Progenitor cell of endocrine pancreas (in vitro differentiated cells): ENCODE measurements around the gene SPOCK1. TPM values are rescaled to one million over a fixed set of nuclear protein-coding genes. Genes with fewer than 3 reads are reported as not detected.

ENCODE experiments used
- DNase-seq: peaks from one replicate; pipeline ENCODE4 v3.0.0; 2021; ENCODE audit warnings: low spot score; ENCODE audit not compliant: unreplicated experiment
- H3K27ac Mint-ChIP-seq: 2 replicates; pipeline ENCODE4 v1.8.0; 2021; ENCODE audit warnings: mild to moderate bottlenecking, moderate library complexity, mixed read lengths
- H3K27me3 Mint-ChIP-seq: 2 replicates; pipeline ENCODE4 v1.8.0; 2021; ENCODE audit warnings: mixed read lengths
- H3K36me3 Mint-ChIP-seq: 2 replicates; pipeline ENCODE4 v1.8.0; 2022; ENCODE audit warnings: mixed read lengths; ENCODE audit not compliant: insufficient read depth
- H3K4me1 Mint-ChIP-seq: 2 replicates; pipeline ENCODE4 v1.8.0; 2021; ENCODE audit warnings: low read depth, mixed read lengths
- H3K4me3 Mint-ChIP-seq: 2 replicates; pipeline ENCODE4 v1.8.0; 2021; ENCODE audit warnings: low read depth, mild to moderate bottlenecking, moderate library complexity, mixed read lengths
- H3K9me3 Mint-ChIP-seq: 2 replicates; pipeline ENCODE4 v1.8.0; 2021; ENCODE audit warnings: low read depth, mixed read lengths
- CTCF ChIP-seq: fragments of 200-600 bp; sonication (generic); IDR thresholded peaks from one replicate; pipeline ENCODE4 v1.5.0; 2021; ENCODE audit warnings: antibody characterized with exemption, mild to moderate bottlenecking; ENCODE audit not compliant: unreplicated experiment
- total RNA-seq: library from RNA; stranded (reverse); gene quantifications from 2 replicates; pipeline ENCODE4 v1.2.1, GENCODE V29; 2021

Gene SPOCK1
- total RNA-seq, 1 donor from 2014 or later, result 41.4 TPM

DNA sequence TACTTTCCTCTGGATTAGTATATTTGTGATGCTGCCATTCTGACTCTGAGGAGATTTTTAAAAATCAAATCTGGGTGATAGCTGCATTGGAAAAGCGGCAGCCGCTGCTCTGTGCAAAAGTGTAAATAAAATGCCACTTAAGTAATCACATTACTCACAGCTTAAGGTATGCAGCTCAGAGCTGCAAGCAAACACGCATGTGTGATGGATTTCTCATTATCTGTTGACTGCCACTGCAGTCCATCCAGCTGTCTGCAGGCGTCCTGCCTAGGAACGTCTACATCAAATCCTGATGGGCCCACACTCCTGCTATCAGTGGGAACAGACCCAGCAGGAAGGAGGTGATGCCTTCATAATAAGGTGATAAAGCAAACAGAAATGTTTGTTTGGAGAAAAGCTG, 216.9 kb downstream of the SPOCK1 start:
- no peaks in the 10 kb centered on the region for H3K36me3 Mint-ChIP-seq
- peaks cover 19% of the 10 kb centered on the region for H3K27me3 Mint-ChIP-seq
- no peak overlapping the region for H3K4me3 Mint-ChIP-seq
- TF ChIP-seq CTCF, result no peak
- H3K27ac Mint-ChIP-seq, result no peak overlapping the region
- no peaks in the 10 kb centered on the region for H3K9me3 Mint-ChIP-seq
- peaks cover 17% of the 10 kb centered on the region for H3K4me1 Mint-ChIP-seq
- no peak for DNase-seq

GRCh38 chr5:137281201-137281600, 217.9 kb downstream of the SPOCK1 start:
- Mint-ChIP-seq H3K4me3 (no peak overlapping the region), H3K36me3 (no peaks in the 10 kb centered on the region), H3K4me1 (peaks cover 17% of the 10 kb centered on the region), H3K27me3 (peaks cover 23% of the 10 kb centered on the region), H3K27ac (peak overlapping the region; percentile 63), H3K9me3 (no peaks in the 10 kb centered on the region)
- no peak for TF ChIP-seq CTCF
- no peak for DNase-seq

- no peak overlapping the region for H3K4me3 Mint-ChIP-seq
- H3K27ac Mint-ChIP-seq, result no peak overlapping the region
- no peak for TF ChIP-seq CTCF
- no peaks in the 10 kb centered on the region for H3K36me3 Mint-ChIP-seq
- H3K4me1 Mint-ChIP-seq, result peaks cover 17% of the 10 kb centered on the region
- peaks cover 28% of the 10 kb centered on the region for H3K27me3 Mint-ChIP-seq
- no peaks in the 10 kb centered on the region for H3K9me3 Mint-ChIP-seq
- no peak for DNase-seq
These were observed 218.5 kb downstream of the SPOCK1 start for GRCh38 chr5:137280656-137281055.

- DNase-seq, result no peak
- no peak overlapping the region for H3K4me3 Mint-ChIP-seq
- no peaks in the 10 kb centered on the region for H3K9me3 Mint-ChIP-seq
- H3K27me3 Mint-ChIP-seq, result peaks cover 29% of the 10 kb centered on the region
- no peak for TF ChIP-seq CTCF
- H3K27ac Mint-ChIP-seq, result no peak overlapping the region
- no peaks in the 10 kb centered on the region for H3K36me3 Mint-ChIP-seq
- peaks cover 17% of the 10 kb centered on the region for H3K4me1 Mint-ChIP-seq
These were observed 219.4 kb downstream of the SPOCK1 start for GRCh38 chr5:137279521-137280231.

DNA sequence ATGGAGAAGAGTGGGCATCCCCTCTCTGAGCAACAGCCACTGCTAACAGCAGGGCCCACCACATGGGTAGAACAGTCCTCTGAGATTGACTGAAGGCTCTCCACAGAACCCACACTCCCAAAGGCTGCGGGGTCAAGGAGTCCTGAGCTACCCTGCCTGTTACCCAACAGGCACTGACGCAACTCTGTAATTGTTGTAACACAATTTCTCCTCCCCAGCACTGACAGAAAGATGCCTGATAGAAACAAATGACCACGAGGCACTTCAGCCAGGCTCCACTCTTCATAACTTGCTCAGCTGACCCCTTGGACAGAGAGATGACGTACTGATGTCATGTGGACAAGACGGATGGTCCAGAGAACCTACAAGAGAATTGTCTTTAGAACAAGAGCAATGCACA, 220.7 kb downstream of the SPOCK1 start:
- TF ChIP-seq CTCF, result no peak
- no peak for DNase-seq
- Mint-ChIP-seq H3K4me3 (no peak overlapping the region), H3K4me1 (peaks cover 17% of the 10 kb centered on the region), H3K9me3 (no peaks in the 10 kb centered on the region), H3K27ac (no peak overlapping the region), H3K36me3 (no peaks in the 10 kb centered on the region), H3K27me3 (peaks cover 24% of the 10 kb centered on the region)
